GM23248 (cell line): ENCODE results near the gene ZNF768.

Experiments used
- EZH2 ChIP-seq: fragments of 200-600 bp; sonication (generic); IDR thresholded peaks from 2 replicates; pipeline ENCODE4 v1.6.1; 2018; ENCODE audit warnings: antibody characterized with exemption, mild to moderate bottlenecking; ENCODE audit not compliant: insufficient read depth, poor library complexity, severe bottlenecking
- EZH2phosphoT487 ChIP-seq: fragments of 200-600 bp; sonication (generic); IDR thresholded peaks from 2 replicates; pipeline ENCODE4 v1.6.1; 2018; ENCODE audit warnings: antibody characterized with exemption, moderate library complexity, mild to moderate bottlenecking, low read depth; ENCODE audit not compliant: insufficient read depth

DNA sequence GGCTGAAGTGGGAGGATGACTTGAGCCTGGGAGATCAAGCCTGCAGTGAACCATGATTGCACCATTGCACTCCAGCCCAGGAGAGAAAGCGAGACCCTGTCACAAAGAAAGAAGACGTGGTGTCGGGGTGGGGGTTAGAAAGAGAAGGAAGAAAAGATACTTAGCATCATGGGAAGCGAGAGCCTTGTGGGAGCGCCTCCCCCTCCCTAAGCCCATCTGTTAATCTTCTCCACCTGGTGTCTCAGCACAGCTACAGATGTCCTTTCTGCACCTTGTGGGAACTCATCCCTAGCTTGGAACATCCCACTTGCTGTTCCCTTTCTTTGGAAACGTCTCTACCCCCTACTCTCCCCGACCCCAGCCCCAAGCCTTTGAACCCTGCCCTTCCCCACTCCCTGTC is 39.2 kb upstream of the ZNF768 start:
- no peak for TF ChIP-seq EZH2phosphoT487
- TF ChIP-seq EZH2: no peak
